ENCODE data around the gene GDPD5. TPM values are rescaled to one million over a fixed set of nuclear protein-coding genes. Genes with fewer than 3 reads are reported as not detected.

Gene GDPD5
- polyA plus RNA-seq, 2 of the 4 experiments (the other 2 are of a cell fraction), result 3.9 to 5.9 TPM

GRCh38 chr11:75499423-75500190 lies 26.1 kb downstream of the GDPD5 start:
- DNase-seq (ENCODE audit: low read depth in 1 of 2, low spot score in 1 of 2) (peak; percentile 76 to 92), FAIRE-seq (peak; percentile 94), ATAC-seq (peak; percentile 60 to 81)
- Histone ChIP-seq H3K27ac (peak overlapping the region; percentile 65 to 82), H3K4me3 (no peak overlapping the region), H3K9me3 (no peaks in the 10 kb centered on the region), H3K4me1 (peaks cover 51% of the 10 kb centered on the region), H3K4me2 (peak overlapping the region; percentile 54)
- CTCF ChIA-PET, result interaction anchor here (0.5 to 2.0 kb wide), 12 partner anchors 9 to 111 kb away, joined by 3 to 12 read pairs (median 4); partner anchors contain the start of gene GDPD5
- POLR2A ChIA-PET, result interaction anchor here (1.0 to 1.1 kb wide), 2 partner anchors 26 to 83 kb away, joined by 3 to 4 read pairs; partner anchors contain the start of gene GDPD5
- TF ChIP-seq GATA3 (IDR thresholded peaks at IDR 0.05; ENCODE audit: borderline replicate concordance), result peak; percentile 21; the same call in 1 of the 2 replicates
- peak in 1 of 2 experiments; percentile 53; a peak in 1 of 5 replicates for TF ChIP-seq JUN (IDR thresholded peaks at IDR 0.05)
- TF ChIP-seq FOSB (CRISPR knock-in tag; IDR thresholded peaks at IDR 0.05), result no peak
- TF ChIP-seq RAD21 (conservative IDR thresholded peaks at IDR 0.05 in 1 of 2, IDR thresholded peaks at IDR 0.05 in 1 of 2), result no peak
- no peak for TF ChIP-seq FOXS1 (CRISPR knock-in tag; IDR thresholded peaks at IDR 0.05)
- WGBS (ENCODE audit: missing lambda C conversion rate), result 12% methylated on average over 8 of the region's 8 CpGs

GRCh38 chr11:75498556-75499255 lies 27.0 kb downstream of the GDPD5 start:
- TF ChIP-seq EHMT2 (IDR thresholded peaks at IDR 0.05; ENCODE audit: low read depth), result no peak
- TF ChIP-seq, protein P1, sequence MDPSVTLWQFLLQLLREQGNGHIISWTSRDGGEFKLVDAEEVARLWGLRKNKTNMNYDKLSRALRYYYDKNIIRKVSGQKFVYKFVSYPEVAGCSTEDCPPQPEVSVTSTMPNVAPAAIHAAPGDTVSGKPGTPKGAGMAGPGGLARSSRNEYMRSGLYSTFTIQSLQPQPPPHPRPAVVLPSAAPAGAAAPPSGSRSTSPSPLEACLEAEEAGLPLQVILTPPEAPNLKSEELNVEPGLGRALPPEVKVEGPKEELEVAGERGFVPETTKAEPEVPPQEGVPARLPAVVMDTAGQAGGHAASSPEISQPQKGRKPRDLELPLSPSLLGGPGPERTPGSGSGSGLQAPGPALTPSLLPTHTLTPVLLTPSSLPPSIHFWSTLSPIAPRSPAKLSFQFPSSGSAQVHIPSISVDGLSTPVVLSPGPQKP (IDR thresholded peaks at IDR 0.05; ENCODE audit: low read depth, low read length), result no peak
- TF ChIP-seq CHD2 (IDR thresholded peaks at IDR 0.05; ENCODE audit: low read length, partially characterized antibody), result no peak
- no peak for TF ChIP-seq SREBF2 (IDR thresholded peaks at IDR 0.05)
- no peak for TF ChIP-seq NFE2L2 (conservative IDR thresholded peaks at IDR 0.05; ENCODE audit: low read length)
- TF ChIP-seq BCL3 (IDR thresholded peaks at IDR 0.05), result no peak
- TF ChIP-seq KDM5A (IDR thresholded peaks at IDR 0.05), result no peak
- TF ChIP-seq FOSB (CRISPR knock-in tag; IDR thresholded peaks at IDR 0.05), result no peak
- no peak for TF ChIP-seq FOXS1 (CRISPR knock-in tag; IDR thresholded peaks at IDR 0.05)
- no peak for TF ChIP-seq ZC3H11A (IDR thresholded peaks at IDR 0.05)
- no peak for TF ChIP-seq POLR2AphosphoS2 (conservative IDR thresholded peaks at IDR 0.05; ENCODE audit: low read length)
- TF ChIP-seq, protein P2, sequence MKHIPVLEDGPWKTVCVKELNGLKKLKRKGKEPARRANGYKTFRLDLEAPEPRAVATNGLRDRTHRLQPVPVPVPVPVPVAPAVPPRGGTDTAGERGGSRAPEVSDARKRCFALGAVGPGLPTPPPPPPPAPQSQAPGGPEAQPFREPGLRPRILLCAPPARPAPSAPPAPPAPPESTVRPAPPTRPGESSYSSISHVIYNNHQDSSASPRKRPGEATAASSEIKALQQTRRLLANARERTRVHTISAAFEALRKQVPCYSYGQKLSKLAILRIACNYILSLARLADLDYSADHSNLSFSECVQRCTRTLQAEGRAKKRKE (CRISPR knock-in tag; IDR thresholded peaks at IDR 0.05; ENCODE audit: low read depth), result no peak
- TF ChIP-seq EP300 (IDR thresholded peaks at IDR 0.05), result no peak
- no peak for TF ChIP-seq EHF (CRISPR knock-in tag; IDR thresholded peaks at IDR 0.05)
- no peak for TF ChIP-seq TFCP2L1 (CRISPR knock-in tag; IDR thresholded peaks at IDR 0.05)
- ChIA-PET CTCF (interaction anchor here (0.5 to 2.0 kb wide), 11 partner anchors 12 to 110 kb away, joined by 3 to 12 read pairs (median 4); partner anchors contain the start of gene GDPD5), POLR2A (interaction anchor here (1.0 to 1.1 kb wide), 2 partner anchors 27 to 84 kb away, joined by 3 to 4 read pairs; partner anchors contain the start of gene GDPD5)
- peak overlapping the region; percentile 65 to 82; a peak in 5 of 6 replicates for H3K27ac ChIP-seq
- peaks cover 51% of the 10 kb centered on the region for H3K4me1 ChIP-seq
- DNase-seq (ENCODE audit: low read depth in 1 of 2, low spot score in 1 of 2), result peak in 1 of 2 experiments; percentile 16
- FAIRE-seq, result no peak
- peak; percentile 15 to 42; a peak in 4 of 6 replicates for ATAC-seq
- no peak overlapping the region for H3K4me3 ChIP-seq
- WGBS (ENCODE audit: missing lambda C conversion rate), result 28% methylated on average over 4 of the region's 4 CpGs
- H3K9me3 ChIP-seq, result no peaks in the 10 kb centered on the region
- peak overlapping the region; percentile 54 for H3K4me2 ChIP-seq
